ENCODE measurements around the gene CEACAM18.
"Not testable (repeated sequence)": the region's sequence is repeated elsewhere in the genome, so short reads cannot be mapped to it uniquely, and the experiment has no call there.

The CEACAM18 gene

GRCh38 chr19:51489113-51489512 lies 10.8 kb downstream of the CEACAM18 start:
- DNase-seq (ENCODE audit: low read depth in 2 of 3, low spot score in 2 of 3) = no peak

GRCh38 chr19:51490676-51491075 lies 12.3 kb downstream of the CEACAM18 start:
- no peak for DNase-seq (ENCODE audit: low read depth in 2 of 3, low spot score in 2 of 3)

- no peak for DNase-seq (ENCODE audit: low read depth in 2 of 3, low spot score in 2 of 3)
Measured at GRCh38 chr19:51491586-51491985, 13.2 kb downstream of the CEACAM18 start.

- DNase-seq (ENCODE audit: low read depth in 2 of 3, low spot score in 2 of 3) = no peak
Measured at GRCh38 chr19:51493776-51494175, 15.4 kb downstream of the CEACAM18 start.

- DNase-seq (ENCODE audit: low read depth in 2 of 3, low spot score in 2 of 3) = no peak
Measured at GRCh38 chr19:51497666-51498065, 19.3 kb downstream of the CEACAM18 start.

- not testable (repeated sequence) for DNase-seq (ENCODE audit: low read depth in 2 of 3, low spot score in 2 of 3)
Measured at GRCh38 chr19:51500931-51501330, 22.6 kb downstream of the CEACAM18 start.

- DNase-seq (ENCODE audit: low read depth in 2 of 3, low spot score in 2 of 3) = no peak
Measured at GRCh38 chr19:51501594-51502263, 23.4 kb downstream of the CEACAM18 start, which contains the start of gene SIGLEC12. Gene SIGLEC12, minus strand, starts transcription at chr19:51501800. Its CDS starts 67 bp downstream, at chr19:51501733.

- no peak for DNase-seq (ENCODE audit: low read depth in 2 of 3, low spot score in 2 of 3)
Measured at GRCh38 chr19:51503286-51503817, 25.0 kb downstream of the CEACAM18 start.

GRCh38 chr19:51503896-51504295 lies 25.6 kb downstream of the CEACAM18 start:
- no peak for DNase-seq (ENCODE audit: low read depth in 2 of 3, low spot score in 2 of 3)

- no peak for DNase-seq (ENCODE audit: low read depth in 2 of 3, low spot score in 2 of 3)
Measured at GRCh38 chr19:51505904-51506303, 27.6 kb downstream of the CEACAM18 start.

GRCh38 chr19:51507192-51507591 lies 28.9 kb downstream of the CEACAM18 start:
- no peak for DNase-seq (ENCODE audit: low read depth in 2 of 3, low spot score in 2 of 3)

- no peak for DNase-seq (ENCODE audit: low read depth in 2 of 3, low spot score in 2 of 3)
Measured at GRCh38 chr19:51507640-51508058, 29.3 kb downstream of the CEACAM18 start.

GRCh38 chr19:51508059-51508733 lies 29.9 kb downstream of the CEACAM18 start:
- DNase-seq (ENCODE audit: low read depth in 2 of 3, low spot score in 2 of 3) = no peak

- DNase-seq (ENCODE audit: low read depth in 2 of 3, low spot score in 2 of 3) = no peak
Measured at GRCh38 chr19:51509823-51510660, 31.7 kb downstream of the CEACAM18 start.

- no peak for DNase-seq (ENCODE audit: low read depth in 2 of 3, low spot score in 2 of 3)
Measured at GRCh38 chr19:51511353-51511752, 33.0 kb downstream of the CEACAM18 start.

- no peak for DNase-seq (ENCODE audit: low read depth in 2 of 3, low spot score in 2 of 3)
Measured at GRCh38 chr19:51513968-51514367, 35.6 kb downstream of the CEACAM18 start.

- no peak for DNase-seq (ENCODE audit: low read depth in 2 of 3, low spot score in 2 of 3)
Measured at GRCh38 chr19:51514866-51515481, 36.6 kb downstream of the CEACAM18 start.

- DNase-seq (ENCODE audit: low read depth in 2 of 3, low spot score in 2 of 3) = no peak
Measured at GRCh38 chr19:51520728-51521127, 42.4 kb downstream of the CEACAM18 start.

GRCh38 chr19:51521357-51521756 lies 43.0 kb downstream of the CEACAM18 start:
- no peak for DNase-seq (ENCODE audit: low read depth in 2 of 3, low spot score in 2 of 3)

- DNase-seq (ENCODE audit: low read depth in 2 of 3, low spot score in 2 of 3) = no peak
Measured at GRCh38 chr19:51521781-51522180, 43.4 kb downstream of the CEACAM18 start.

GRCh38 chr19:51524666-51525264 lies 46.4 kb downstream of the CEACAM18 start:
- no peak for DNase-seq (ENCODE audit: low read depth in 2 of 3, low spot score in 2 of 3)
